ENCODE results near the gene SNCB.
A peak's percentile ranks its signal among the peaks of the same experiment; 100 is the strongest.

Gene SNCB

DNA sequence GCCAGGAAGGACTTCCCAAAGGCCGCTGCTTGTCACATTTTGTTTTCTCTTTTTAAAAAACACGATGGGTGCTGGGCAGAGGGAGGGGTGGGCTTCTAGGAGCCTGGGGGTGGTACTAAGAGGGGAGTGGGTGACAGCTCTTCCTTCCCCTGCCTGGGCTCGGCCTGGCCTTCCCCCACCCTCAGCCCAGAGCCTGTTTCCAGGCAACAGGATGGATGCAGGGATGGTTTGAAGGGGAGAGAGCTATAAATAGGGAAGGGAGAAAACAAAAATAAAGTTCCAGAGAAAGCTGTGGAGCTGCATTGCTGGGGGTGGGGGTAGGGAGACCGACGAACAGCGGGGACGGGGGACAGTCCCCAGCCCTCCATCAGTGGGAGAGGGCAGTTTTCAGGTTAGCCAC, 13.8 kb downstream of the SNCB start:
- no peak overlapping the region for H3K4me3 ChIP-seq (ENCODE audit: low read depth, low read length)
- TF ChIP-seq, protein P1, sequence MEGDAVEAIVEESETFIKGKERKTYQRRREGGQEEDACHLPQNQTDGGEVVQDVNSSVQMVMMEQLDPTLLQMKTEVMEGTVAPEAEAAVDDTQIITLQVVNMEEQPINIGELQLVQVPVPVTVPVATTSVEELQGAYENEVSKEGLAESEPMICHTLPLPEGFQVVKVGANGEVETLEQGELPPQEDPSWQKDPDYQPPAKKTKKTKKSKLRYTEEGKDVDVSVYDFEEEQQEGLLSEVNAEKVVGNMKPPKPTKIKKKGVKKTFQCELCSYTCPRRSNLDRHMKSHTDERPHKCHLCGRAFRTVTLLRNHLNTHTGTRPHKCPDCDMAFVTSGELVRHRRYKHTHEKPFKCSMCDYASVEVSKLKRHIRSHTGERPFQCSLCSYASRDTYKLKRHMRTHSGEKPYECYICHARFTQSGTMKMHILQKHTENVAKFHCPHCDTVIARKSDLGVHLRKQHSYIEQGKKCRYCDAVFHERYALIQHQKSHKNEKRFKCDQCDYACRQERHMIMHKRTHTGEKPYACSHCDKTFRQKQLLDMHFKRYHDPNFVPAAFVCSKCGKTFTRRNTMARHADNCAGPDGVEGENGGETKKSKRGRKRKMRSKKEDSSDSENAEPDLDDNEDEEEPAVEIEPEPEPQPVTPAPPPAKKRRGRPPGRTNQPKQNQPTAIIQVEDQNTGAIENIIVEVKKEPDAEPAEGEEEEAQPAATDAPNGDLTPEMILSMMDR (conservative IDR thresholded peaks at IDR 0.05; ENCODE audit: low read depth, low read length) = no peak
- DNase-seq (ENCODE audit: low read depth) = no peak

DNA sequence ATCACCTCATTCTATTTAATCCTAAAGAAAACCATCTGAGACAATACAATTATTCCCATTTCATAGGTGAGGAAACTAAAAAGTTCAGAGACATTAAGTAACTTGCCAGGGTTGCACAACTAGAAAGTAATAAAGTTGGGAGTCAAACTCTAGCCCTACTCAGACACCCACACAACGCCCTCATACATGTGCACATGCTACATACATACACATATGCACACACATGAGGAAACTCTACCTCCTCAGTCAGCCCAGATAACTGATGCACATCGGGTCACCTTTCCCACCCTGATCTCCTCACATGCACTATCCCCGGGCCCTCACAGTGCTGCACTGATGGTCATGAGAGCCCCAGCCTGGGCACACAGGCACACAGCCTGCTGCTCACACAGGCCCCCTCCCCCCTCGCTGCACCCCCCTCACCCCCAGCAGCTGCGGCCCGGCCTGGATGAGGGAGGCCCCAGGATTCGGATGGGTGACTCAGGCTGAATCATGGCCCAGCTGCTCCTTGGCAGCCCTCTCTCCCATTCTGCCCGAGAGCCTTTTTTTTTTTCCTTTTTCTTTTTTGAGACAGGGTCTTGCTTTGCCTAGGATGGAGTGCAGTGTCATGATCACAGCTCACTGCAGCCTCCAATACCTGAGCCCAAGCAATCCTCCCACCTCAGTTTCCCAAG, 15.4 kb downstream of the SNCB start:
- DNase-seq (ENCODE audit: low read depth) = peak; percentile 68
- no peak overlapping the region for H3K4me3 ChIP-seq (ENCODE audit: low read depth, low read length)
- TF ChIP-seq, protein P1 (conservative IDR thresholded peaks at IDR 0.05; ENCODE audit: low read depth, low read length) = no peak

DNA sequence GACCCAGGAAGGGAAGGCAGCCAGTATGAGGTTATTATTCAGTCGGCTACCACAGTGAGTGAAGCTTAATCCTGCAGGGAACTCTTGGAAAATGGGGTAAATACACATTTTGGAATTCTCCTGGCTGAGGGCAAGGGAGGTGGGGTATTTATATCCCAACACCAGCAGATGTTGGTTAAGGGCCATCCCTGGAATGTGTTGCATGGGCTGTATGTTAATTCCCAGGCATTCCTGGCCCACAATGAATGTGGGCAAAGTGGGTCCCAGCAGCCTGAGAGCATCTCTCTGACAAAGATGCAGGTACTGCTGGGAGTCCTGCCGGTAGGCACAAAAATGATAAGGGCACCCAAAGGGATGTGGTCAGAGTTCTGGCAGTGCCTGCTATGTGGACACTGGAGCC, 17.5 kb downstream of the SNCB start:
- TF ChIP-seq, protein P1 (conservative IDR thresholded peaks at IDR 0.05; ENCODE audit: low read depth, low read length) = no peak
- no peak for DNase-seq (ENCODE audit: low read depth)
- H3K4me3 ChIP-seq (ENCODE audit: low read depth, low read length) = no peak overlapping the region

DNA sequence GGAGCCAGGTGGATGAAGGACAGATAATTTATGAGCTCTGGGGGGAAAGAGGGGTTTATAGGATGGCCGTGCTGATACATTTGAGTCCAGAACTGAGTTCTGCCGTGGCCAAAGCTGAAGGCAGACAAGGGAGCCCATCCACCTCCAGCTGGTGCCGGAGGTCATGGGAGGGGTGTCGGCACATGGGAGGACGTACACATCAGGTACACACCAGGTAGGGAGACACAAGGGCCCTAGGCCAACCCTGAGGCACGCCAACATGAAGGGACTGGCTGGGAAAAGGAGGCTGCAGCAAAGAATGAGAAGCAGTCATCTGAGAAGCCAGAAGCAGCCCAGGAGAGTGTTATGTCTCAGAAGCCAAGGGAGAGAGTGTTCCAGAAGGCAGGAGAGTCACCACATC, 18.3 kb downstream of the SNCB start:
- no peak for DNase-seq (ENCODE audit: low read depth)
- no peak overlapping the region for H3K4me3 ChIP-seq (ENCODE audit: low read depth, low read length)
- TF ChIP-seq, protein P1 (conservative IDR thresholded peaks at IDR 0.05; ENCODE audit: low read depth, low read length) = no peak

DNA sequence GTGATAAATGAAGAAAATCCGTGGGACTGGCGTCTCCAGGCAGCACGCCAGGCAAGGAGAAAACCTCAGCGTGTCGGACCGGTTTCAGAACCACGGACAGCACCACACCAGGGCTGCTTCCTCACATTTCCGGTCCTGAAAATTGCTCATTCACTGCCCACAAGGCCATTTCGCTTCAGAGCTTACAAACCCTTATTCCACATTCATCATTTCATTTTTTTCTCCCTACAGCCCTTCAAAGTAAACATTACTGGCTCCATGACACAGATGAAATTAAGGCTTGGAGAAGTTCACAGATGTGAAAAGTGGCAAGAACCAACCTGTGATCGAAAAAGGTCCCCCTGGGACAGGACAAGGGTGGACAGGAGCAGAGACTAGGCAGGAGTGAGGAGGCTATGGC, 18.9 kb downstream of the SNCB start:
- H3K4me3 ChIP-seq (ENCODE audit: low read depth, low read length) = no peak overlapping the region
- TF ChIP-seq, protein P1 (conservative IDR thresholded peaks at IDR 0.05; ENCODE audit: low read depth, low read length) = no peak
- peak; percentile 93 for DNase-seq (ENCODE audit: low read depth)

DNA sequence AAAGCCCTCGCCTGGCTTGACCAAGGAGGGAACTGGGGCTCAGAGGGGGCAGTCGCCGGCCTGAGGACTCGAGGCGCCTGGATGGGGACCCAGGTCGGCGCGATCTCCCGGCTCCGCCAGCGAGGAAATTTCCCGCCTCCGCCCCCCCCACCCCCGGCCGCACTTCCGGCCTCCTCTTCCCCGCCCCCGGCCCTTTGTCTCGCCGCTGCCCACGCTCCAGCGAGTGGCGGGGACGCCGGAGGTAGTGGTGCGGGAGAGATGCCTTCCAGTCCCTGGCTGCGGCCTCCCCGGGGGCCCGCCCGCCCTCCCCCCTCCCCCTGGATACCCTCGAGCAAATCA, 19.9 kb downstream of the SNCB start:
- peak overlapping the region; percentile 65 for H3K4me3 ChIP-seq (ENCODE audit: low read depth, low read length)
- TF ChIP-seq, protein P1 (conservative IDR thresholded peaks at IDR 0.05; ENCODE audit: low read depth, low read length) = no peak
- no peak for DNase-seq (ENCODE audit: low read depth)

DNA sequence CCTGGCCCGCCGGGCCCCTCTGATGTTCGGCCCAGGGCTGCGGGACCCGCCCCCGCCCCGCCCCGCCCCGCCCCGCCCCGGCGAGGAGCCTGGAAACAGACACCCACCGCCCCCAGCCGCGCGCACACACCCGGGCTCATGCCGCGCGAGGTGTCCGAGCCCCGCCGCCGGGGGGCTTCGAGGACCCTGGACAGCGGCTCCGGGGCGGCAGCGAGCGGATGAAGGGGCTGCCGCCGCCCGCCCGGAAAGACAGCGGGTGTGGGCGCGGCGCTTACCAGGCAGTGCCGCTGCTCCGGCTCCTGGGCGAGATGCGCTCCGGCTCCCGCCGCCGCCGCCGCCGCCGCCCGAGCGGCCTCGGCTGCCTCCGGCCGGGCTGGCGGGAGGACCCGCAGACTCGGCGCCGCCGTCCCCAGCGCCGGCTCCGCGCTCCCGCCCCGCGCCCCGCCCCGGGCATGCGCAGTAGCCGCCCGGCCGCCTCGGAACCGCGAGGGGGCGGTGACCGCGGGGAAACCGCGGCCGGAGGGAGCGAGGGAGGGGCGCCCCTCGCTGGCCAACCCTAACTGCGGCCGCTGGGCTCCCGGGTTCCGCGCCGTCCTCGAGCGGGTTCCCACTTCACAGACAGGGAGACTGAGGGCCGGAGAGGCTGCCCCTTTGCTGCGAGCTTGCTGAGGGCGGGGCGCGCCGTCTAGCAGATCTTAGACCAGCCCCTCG, 20.5 kb downstream of the SNCB start, which contains the start of gene GPRIN1:
Gene GPRIN1 (minus strand): TSS at position 433 of the 711 bp plus-strand sequence. CDS start 10,322 bp downstream, outside the sequence.
- TF ChIP-seq, protein P1 (conservative IDR thresholded peaks at IDR 0.05; ENCODE audit: low read depth, low read length) = peak; percentile 19
- H3K4me3 ChIP-seq (ENCODE audit: low read depth, low read length) = peak within 1 kb of the TSS; percentile 65
- DNase-seq (ENCODE audit: low read depth) = peak; percentile 43

Data from choroid plexus epithelial cell (primary cell).